HepG2 (cell line): ENCODE results near the gene LIMD2. TPM values are rescaled to one million over a fixed set of nuclear protein-coding genes. Genes with fewer than 3 reads are reported as not detected.
A peak's percentile ranks its signal among the peaks of the same experiment; 100 is the strongest.

Source experiments
- AKNA ChIP-seq: sonication (generic); formaldehyde crosslinking; IDR thresholded peaks from 2 replicates; pipeline ENCODE4 v1.4.0; 2020; ENCODE audit warnings: missing genetic modification reagents, borderline replicate concordance
- ATF1 ChIP-seq: IDR thresholded peaks from 2 replicates; pipeline ENCODE4 v1.6.1; 2016; ENCODE audit warnings: mild to moderate bottlenecking, control low read depth
- CBFB ChIP-seq: sonication (generic); formaldehyde crosslinking; IDR thresholded peaks from 2 replicates; pipeline ENCODE4 v1.4.0; 2020; ENCODE audit warnings: missing genetic modification reagents
- ELF4 ChIP-seq: sonication (generic); formaldehyde crosslinking; IDR thresholded peaks from 2 replicates; pipeline ENCODE4 v1.5.0; 2020; ENCODE audit warnings: missing genetic modification reagents, mild to moderate bottlenecking, moderate library complexity, borderline replicate concordance
- HIVEP1 ChIP-seq: sonication (generic); formaldehyde crosslinking; IDR thresholded peaks from 2 replicates; pipeline ENCODE4 v1.4.0; 2020; ENCODE audit warnings: mild to moderate bottlenecking, missing genetic modification reagents
- KAT8 ChIP-seq: IDR thresholded peaks from 2 replicates; pipeline ENCODE4 v1.6.1; 2016; ENCODE audit warnings: missing genetic modification reagents, missing compliant biosample characterization
- MBNL3 ChIP-seq: fragments of 250-450 bp; sonication (Bioruptor Pico); conservative IDR thresholded peaks from 2 replicates; pipeline ENCODE4 v1.8.0; 2022; ENCODE audit warnings: mild to moderate bottlenecking, inconsistent platforms
- POLR2AphosphoS5 ChIP-seq: IDR thresholded peaks from 2 replicates; pipeline ENCODE4 v1.6.1; 2012; ENCODE audit warnings: low read depth, low read length
- RAD51 ChIP-seq: fragments of 450-650 bp; IDR thresholded peaks from 2 replicates; pipeline ENCODE4 v1.6.1; 2016; ENCODE audit warnings: borderline replicate concordance
- RFX3 ChIP-seq: IDR thresholded peaks from 2 replicates; pipeline ENCODE4 v1.6.1; 2016; ENCODE audit warnings: missing biosample characterization, missing genetic modification reagents
- TSC22D2 ChIP-seq: sonication (generic); formaldehyde crosslinking; IDR thresholded peaks from 2 replicates; pipeline ENCODE4 v1.5.1; 2020; ENCODE audit warnings: missing genetic modification reagents, mild to moderate bottlenecking, borderline replicate concordance
- ZFAT ChIP-seq: sonication (generic); formaldehyde crosslinking; conservative IDR thresholded peaks from 2 replicates; pipeline ENCODE4 v1.8.1; 2023; ENCODE audit warnings: missing genetic modification reagents, inconsistent platforms
- ZNF10 ChIP-seq: sonication (generic); formaldehyde crosslinking; IDR thresholded peaks from 2 replicates; pipeline ENCODE4 v1.4.0; 2020; ENCODE audit warnings: mild to moderate bottlenecking, low read depth, missing genetic modification reagents, borderline replicate concordance
- ZNF431 ChIP-seq: sonication (generic); formaldehyde crosslinking; IDR thresholded peaks from 2 replicates; pipeline ENCODE4 v1.9.0; 2022; ENCODE audit warnings: missing genetic modification reagents, low read depth, mild to moderate bottlenecking, borderline replicate concordance
- ZNF605 ChIP-seq: sonication (generic); formaldehyde crosslinking; IDR thresholded peaks from 2 replicates; pipeline ENCODE4 v1.8.0; 2022; ENCODE audit warnings: mild to moderate bottlenecking, missing genetic modification reagents
- ZNF607 ChIP-seq: sonication (generic); formaldehyde crosslinking; IDR thresholded peaks from 2 replicates; pipeline ENCODE4 v1.5.1; 2020; ENCODE audit warnings: missing genetic modification reagents, mild to moderate bottlenecking, borderline replicate concordance
- ZNF646 ChIP-seq: sonication (generic); formaldehyde crosslinking; IDR thresholded peaks from 2 replicates; pipeline ENCODE4 v1.9.0; 2021; ENCODE audit warnings: mild to moderate bottlenecking, missing genetic modification reagents
- polyA plus RNA-seq, 8 experiments: library from polyadenylated mRNA; depleted of rRNA in 3 of 8; stranded (reverse) in 7 of 8; unstranded in 1 of 8; fragments of >200 nt; fragmentation: Illumina TruSeq in 4 of 8; extraction: Trizol in 4 of 8; gene quantifications; 2 replicates each; pipeline versions ENCODE4 v1.2.1 to v1.2.3, GENCODE V29; 2011 to 2016; ENCODE audit warnings: low read depth in 4 of 8, missing spikeins in 1 of 8, mixed read lengths in 1 of 8; ENCODE audit not compliant: insufficient read depth in 1 of 8
- total RNA-seq, 5 experiments: library from RNA; depleted of rRNA; stranded (reverse); fragments of >200 nt; fragmentation: Illumina TruSeq; extraction: Trizol; gene quantifications; 2 replicates each; pipeline ENCODE4 v1.2.3, GENCODE V29; 2016; ENCODE audit warnings: low read depth in 1 of 5

The LIMD2 gene
- total and polyA plus RNA-seq, 2 of the 13 experiments (the other 11 are each of a cell fraction or from before 2014, with no cell fraction given), result 9.0 to 20.8 TPM

GRCh38 chr17:63741408-63742173 lies 41.7 kb upstream of the LIMD2 start, which contains the start of gene STRADA (continued):
- peak; percentile 77 for TF ChIP-seq ZNF646 (CRISPR knock-in tag)
- TF ChIP-seq ZNF607 (CRISPR knock-in tag), result peak; percentile 91
- TF ChIP-seq HIVEP1 (CRISPR knock-in tag), result peak; percentile 73; the same call in 1 of the 2 replicates
- no peak for TF ChIP-seq MBNL3 (CRISPR knock-in tag)
- TF ChIP-seq CBFB, result no peak; the same call in 1 of the 2 replicates
- TF ChIP-seq ELF4 (CRISPR knock-in tag), result peak; percentile 88
- TF ChIP-seq TSC22D2 (CRISPR knock-in tag), result no peak
- no peak for TF ChIP-seq ZFAT (CRISPR knock-in tag)
- no peak for TF ChIP-seq AKNA
- no peak; the same call in 1 of the 2 replicates for TF ChIP-seq RFX3 (CRISPR knock-in tag)
- peak; percentile 81; the same call in 1 of the 2 replicates for TF ChIP-seq ZNF431
- no peak for TF ChIP-seq ZNF10 (CRISPR knock-in tag)
- TF ChIP-seq RAD51, result no peak
- TF ChIP-seq POLR2AphosphoS5, result peak; percentile 90
- TF ChIP-seq ZNF605 (CRISPR knock-in tag), result peak; percentile 76
- peak; percentile 81 for TF ChIP-seq KAT8 (CRISPR knock-in tag)
- TF ChIP-seq ATF1, result peak; percentile 35; the same call in 1 of the 2 replicates
